DOHH2 (cell line): ENCODE data around the gene TMPRSS9.

ENCODE experiments used
- EZH2phosphoT487 ChIP-seq: fragments of 200-600 bp; sonication (generic); IDR thresholded peaks from 2 replicates; pipeline ENCODE4 v1.6.1; 2017; ENCODE audit warnings: borderline replicate concordance, mild to moderate bottlenecking, antibody characterized with exemption, low read length, moderate library complexity, mixed read lengths
- TF ChIP-seq, protein P1 (sequence below): fragments of 200-600 bp; sonication (generic); IDR thresholded peaks from one replicate; pipeline ENCODE4 v1.5.1; 2014; ENCODE audit warnings: antibody characterized with exemption, mild to moderate bottlenecking, low read depth, low read length; ENCODE audit not compliant: poor library complexity, severe bottlenecking

DNA sequence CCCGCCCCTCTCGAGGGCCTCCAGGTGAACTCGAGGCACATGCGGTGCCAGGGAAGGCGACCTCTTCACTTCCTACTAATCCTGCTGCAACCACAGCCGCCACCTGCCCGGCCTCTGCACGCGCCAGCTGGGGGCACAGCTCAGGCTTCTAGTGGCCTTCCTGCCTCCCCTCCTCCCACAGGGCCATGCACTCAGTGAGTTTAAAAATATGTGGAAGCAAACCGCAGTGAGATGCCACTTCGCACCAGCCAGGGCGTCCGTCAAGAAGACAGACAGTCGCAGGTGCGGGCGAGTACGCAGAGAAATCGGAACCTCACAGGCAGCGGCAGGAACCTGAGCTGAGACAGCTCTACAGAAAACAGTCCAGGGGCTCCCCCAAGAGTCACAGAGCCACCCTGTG, 86.3 kb downstream of the TMPRSS9 start:
- TF ChIP-seq, protein P1, sequence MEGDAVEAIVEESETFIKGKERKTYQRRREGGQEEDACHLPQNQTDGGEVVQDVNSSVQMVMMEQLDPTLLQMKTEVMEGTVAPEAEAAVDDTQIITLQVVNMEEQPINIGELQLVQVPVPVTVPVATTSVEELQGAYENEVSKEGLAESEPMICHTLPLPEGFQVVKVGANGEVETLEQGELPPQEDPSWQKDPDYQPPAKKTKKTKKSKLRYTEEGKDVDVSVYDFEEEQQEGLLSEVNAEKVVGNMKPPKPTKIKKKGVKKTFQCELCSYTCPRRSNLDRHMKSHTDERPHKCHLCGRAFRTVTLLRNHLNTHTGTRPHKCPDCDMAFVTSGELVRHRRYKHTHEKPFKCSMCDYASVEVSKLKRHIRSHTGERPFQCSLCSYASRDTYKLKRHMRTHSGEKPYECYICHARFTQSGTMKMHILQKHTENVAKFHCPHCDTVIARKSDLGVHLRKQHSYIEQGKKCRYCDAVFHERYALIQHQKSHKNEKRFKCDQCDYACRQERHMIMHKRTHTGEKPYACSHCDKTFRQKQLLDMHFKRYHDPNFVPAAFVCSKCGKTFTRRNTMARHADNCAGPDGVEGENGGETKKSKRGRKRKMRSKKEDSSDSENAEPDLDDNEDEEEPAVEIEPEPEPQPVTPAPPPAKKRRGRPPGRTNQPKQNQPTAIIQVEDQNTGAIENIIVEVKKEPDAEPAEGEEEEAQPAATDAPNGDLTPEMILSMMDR, result no peak
- no peak for TF ChIP-seq EZH2phosphoT487
